Activated T-cell treated with anti-CD3 and anti-CD28 coated beads, Interleukin-2, amount 50 U/mL, for 48 hours (primary cell): ENCODE data around the gene SDR42E2.
"Not testable (repeated sequence)": the region's sequence is repeated elsewhere in the genome, so short reads cannot be mapped to it uniquely, and the experiment has no call there.

Experiments used
- DNase-seq, 2 experiments: peaks; one replicate each; pipeline ENCODE4 v3.0.0-alpha.2; 2020

SDR42E2 gene

DNA sequence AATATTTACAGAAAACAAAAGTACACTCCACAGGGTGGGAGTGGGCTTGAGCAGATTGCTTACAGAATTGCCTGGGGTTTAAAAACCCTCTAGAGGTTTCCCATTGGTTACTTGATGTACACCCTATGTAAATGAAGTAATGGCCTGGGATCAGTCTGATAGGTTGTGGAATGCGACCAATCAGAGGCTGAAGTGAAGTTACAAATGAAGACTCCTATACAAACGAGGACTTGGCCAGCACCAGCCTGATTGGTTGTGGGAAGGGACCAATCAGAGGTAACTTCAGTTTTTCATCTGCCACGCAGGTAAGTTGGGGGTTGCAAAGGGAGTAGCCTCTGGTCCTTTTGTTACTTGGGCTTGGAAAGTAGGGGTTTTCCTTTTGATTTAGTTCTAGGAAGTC lies 52.6 kb downstream of the SDR42E2 start:
- DNase-seq = no peak

DNA sequence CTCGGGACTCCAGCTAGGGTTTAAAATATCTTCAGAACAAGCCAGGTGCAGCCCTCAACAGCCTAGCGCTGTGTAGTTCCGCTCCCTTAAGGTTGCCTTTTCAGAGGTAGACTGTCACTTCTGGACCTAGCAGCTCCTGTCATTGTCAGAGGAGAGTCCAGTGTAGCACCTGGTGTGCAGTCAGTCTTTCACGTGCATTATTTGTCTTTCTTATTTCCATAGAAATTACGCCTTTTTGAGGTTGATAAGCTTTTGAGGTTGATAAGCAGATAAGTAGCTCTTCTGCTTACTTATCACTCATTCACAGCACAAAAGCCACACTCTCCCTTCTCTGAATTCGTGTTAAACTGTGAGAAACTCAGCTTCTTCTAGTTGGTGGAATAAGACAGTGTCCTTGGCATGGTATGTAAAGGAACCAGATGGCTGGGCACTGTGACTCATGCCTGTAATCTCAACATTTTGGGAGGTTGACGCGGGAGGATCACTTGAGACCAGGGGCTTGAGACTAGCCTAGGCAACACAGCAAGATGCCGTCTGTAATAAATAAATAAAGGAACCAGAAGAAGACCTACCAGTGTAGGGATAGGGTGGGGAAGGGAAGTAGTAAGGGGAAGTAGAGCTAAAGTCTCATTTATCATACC lies 54.0 kb downstream of the SDR42E2 start:
- no peak for DNase-seq

DNA sequence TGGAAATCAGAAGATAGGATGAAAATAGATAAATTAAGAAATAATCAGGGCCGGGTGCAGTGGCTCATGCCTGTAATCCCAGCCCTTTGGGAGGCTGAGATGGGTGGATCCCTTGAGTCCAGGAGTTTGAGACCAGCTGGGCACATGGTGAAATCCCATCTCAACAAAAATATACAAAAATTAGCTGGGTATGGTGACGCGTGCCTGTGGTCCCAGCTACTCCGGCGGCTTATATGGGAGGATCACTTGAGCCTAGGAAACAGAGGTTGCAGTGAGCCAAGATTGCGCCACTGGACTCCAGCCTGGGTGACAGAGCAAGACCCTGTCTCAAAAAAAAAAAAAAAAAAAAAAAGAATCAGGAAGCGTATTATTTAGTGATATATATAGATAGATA lies 54.5 kb downstream of the SDR42E2 start:
- DNase-seq = not testable (repeated sequence)

DNA sequence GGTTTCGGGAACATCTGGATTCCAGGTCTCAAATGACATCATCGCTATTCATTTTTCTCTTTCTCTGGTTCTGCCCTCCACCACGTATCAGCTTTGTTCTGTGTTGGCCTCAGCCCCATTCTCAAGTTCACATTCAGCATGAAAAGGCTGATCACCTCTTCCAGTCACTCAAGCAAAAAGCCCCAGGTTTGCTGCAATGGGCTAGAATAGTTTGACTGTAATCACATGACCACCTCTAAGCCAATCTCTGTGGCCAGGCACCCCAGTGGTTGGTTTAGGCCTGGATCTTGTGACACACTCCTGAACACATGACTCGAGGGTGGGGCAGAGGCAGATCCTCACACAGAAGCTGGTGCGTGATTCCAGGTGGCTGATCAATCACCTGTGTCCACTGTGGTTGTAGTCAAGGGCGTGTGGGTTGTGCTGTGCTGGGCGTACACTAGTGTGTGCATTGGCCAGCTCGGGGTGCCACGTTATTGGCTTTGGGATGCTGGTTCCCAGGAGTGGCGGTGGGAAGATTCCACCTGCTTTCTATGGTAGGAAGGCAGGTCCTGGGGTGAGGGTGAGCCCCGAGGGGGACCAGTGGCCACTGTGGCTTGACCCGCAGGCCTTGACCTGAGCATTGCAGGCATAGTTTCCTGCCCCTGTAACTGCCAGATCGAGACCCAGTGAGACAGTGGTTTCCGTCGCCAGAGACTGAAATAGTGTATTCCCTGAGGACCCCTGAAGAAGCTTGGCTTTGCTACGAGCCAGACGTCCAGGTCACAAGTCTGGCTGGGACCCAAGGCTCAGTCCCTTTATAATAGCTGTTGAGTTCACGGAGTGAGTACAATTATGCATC lies 55.8 kb downstream of the SDR42E2 start:
- peak; percentile 36 to 52 for DNase-seq

DNA sequence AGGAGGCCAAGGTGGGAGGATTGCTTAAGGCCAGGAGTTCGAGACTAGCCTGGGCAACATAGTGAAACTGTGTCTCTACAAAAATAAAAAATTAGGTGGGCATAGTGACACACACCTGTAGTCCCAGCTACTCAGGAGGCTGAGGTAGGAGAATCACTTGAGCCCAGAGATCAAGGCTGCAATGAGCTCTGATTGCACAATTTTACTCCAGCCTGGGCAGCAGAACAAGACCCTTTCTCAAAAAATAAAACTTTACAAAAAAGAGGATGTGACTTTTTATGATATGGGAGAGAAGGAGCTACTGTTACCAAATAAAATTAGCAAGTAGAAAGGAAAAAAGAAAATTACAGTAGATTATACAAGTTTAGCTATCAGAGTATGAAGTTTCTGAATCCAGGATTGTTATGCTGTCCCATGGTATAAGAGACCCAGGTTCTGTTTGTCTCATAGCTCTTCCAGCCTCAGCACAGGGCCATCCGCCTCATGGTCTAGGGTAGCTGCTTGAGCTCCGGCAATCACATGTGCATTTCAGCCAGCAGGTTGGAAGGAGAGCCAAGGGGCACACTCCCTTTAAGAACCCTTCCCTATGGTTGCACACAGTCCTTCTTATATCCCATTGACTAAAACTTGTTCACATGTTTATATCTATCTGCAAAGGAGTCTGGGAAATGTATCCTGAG lies 57.2 kb downstream of the SDR42E2 start:
- no peak for DNase-seq

DNA sequence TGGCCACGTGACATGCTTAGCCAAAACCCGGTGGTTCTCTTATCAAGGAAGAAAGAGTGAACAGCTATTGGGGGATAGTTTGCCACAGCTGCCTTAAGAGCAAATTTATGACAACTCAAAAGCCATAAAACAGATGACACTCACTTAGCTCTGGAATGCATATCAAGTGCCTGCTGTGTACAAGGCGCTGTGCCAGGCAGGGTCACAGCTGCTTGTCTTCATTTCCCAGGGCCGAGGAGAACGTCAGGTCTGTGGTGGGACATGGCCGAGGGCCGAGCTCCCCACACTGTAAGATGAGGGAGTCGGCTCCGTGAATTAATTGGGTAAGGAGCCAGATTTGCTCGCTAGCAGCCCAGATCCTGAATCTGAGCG lies 57.7 kb downstream of the SDR42E2 start:
- no peak for DNase-seq

DNA sequence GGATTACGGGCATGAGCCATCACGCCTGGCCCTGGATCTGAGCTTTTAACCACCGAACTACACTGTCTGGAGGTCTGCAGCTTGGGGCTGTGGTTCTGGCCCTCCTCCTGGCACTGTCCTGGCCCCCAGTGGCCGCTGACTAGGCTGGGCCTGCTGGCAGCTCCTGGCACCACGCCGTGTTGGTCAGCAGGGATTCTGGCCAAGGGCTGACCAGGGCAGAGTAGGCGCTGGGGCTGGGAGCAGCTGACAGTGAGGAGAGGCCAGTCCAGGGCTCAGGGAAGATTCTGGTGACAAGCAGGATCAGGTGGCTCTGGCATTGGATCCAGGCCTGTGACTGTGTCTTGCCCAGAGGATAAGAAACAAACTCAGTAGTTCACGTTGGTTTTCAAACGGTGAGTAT lies 58.4 kb downstream of the SDR42E2 start:
- DNase-seq = no peak

DNA sequence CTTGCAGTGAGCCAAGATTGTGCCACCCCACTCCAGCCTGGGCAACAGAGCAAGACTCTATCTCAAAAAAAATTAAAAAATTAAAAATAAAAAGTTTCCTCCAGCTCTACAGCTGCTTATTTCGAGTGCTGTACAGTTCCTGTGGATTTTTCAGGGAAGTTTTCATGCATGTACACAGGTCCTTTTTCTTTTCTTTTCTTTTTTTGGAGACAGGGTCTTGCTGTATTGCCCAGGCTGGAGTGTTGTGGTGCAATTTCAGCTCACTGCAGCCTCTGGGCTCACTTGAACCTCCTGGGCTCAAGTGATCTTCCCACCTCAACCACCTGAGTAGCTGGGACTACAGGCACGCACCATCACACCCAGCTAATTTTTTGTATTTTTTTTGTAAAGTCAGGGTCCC lies 59.7 kb downstream of the SDR42E2 start:
- DNase-seq = no peak

DNA sequence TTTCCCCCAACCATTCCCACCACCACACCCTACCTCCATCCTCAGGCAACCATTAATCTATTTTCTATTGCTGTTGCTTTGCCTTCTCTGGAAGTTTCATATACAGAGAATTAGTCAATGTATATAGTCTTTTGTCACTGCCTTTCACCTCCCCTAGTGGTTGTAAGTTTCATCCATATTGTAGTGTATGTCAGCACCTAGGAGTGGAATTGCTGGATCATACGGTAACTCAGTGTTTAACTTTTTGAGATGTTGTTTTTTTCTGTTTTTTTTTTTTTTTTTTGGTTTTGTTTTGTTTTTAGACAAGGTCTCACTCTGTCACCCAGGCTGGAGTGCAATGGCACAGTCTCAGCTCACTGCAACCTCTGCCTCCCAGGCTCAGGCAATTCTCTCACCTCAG lies 60.7 kb downstream of the SDR42E2 start:
- no peak for DNase-seq

DNA sequence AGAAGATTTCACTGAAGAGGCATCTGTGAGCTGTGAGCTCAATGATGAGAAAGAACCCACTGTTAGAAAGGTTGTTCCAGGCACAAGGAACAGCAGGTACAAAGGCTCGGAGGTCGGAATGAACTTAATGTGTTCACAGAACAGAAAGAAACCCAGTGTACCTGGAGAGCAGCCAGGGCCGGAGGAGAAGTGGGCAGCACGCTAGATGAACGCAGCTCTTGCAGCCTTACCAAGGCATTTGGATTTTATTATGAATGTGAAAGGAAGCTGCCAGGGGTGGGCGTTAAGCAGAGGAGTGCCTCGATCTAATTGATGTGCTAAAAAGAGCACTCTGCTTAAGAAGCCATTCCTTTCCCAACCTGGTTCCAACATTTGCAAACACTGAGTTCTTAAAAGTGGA lies 62.8 kb downstream of the SDR42E2 start:
- no peak for DNase-seq

DNA sequence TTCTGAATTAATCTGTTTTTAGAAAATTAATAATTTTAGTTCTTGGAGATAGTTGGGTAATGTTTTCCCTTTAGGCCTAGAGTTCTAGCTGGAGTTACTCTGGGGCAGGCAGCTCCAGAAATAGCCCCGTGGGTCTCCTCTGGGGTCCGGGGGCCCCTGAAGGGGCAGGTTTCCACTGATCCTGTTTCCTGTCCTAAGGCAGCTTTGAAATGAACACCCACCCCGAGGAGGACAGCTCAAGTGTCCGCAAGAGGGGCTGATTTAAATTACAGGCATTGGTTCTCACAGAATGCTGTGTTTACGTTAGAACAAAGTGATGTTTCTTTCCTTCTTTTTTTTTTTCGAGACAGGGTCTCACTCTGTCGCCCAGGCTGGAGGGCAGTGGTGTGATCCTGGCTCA lies 67.6 kb downstream of the SDR42E2 start:
- DNase-seq = no peak

DNA sequence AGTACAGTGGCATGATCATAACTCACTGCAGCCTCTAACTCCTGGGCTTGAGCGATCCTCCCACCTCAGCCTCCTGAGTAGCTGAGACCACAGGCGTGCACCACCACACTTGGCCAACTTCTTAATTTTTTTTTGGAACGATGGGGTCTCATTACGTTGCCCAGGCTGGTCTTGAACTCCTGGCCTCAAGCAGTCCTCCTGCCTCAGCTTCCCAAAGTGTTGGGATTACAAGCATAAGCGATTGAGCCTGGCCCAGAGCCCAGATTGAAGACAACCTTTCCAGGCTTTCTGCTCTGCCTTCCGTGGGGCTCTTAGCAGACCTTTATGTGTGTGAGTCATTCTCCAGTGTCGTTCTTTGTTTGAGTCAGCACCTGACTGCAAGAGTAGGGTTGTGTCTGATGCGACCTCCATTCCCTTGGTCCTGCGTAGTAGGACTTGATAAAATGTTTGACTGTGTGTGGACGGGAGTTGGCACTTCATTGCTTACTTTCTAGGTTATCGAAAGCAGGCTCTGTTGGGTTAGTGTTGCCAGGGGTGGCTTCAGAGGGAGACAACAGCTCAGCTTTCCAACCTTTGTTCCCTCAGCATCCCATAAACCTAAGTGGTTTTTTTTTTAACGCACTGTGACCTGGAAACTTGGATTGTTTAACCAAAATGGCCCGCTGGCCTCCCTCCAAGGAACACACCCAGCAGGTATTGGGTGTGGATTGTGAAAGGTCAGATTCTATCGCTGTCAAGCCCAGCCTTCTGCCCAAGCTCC lies 70.2 kb downstream of the SDR42E2 start:
- peak; percentile 46 to 53 for DNase-seq

DNA sequence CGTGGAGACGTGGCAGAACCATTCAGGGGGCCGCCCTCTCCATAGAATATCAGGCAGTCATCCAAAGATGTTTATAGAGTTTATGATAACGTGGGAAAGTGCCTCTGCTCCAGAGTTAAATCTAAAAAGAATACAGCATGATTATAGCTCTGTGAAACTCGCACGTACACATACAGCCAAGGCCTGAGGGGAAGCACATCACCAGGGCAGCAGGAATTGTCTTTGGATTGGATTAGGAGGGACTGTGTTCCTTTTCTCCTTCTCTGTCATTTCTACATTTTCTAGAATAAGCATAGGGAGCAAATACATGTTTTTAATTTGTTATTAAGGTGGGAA lies 70.7 kb downstream of the SDR42E2 start:
- no peak for DNase-seq

DNA sequence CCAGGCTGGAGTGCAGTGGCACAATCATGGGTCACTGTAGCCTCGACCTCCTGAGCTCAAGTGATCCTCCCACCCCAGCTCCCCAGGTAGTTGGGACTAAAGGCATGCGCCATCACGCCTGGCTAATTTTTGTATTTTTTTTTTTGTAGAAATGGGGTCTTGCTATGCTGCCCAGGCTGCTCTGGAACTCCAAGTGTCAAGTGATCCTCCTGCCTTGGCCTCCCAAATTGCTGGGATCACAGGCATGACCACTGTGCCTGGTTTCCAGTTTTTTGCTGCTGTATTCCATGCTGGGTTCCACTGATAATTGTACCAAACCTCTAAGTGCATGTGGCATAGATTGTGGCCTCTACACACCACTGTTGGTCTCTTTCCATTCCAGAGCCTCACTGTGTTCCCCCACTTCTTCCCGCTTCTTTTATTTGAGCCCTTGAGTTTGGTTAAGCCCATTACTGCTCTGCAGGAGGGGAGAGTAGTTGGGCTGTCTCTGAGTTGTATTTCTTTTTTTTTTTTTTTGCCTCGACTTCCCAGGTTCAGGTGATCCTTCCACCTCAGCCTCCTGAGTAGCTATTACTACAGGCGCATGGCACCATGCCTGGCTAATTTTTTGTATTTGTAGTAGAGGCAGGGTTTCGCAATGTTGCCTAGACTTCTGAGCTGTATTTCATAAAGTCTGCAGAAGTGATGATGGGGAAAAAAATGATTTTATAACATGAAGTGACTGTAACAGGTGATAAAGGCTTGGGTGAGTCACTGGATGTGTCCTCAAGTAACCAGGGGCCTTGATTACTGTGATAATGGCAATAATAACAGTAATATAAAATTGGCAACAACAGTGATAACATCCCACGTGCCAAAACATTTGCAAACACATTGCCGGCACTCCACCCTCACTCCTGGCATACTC lies 73.8 kb downstream of the SDR42E2 start:
- no peak for DNase-seq

DNA sequence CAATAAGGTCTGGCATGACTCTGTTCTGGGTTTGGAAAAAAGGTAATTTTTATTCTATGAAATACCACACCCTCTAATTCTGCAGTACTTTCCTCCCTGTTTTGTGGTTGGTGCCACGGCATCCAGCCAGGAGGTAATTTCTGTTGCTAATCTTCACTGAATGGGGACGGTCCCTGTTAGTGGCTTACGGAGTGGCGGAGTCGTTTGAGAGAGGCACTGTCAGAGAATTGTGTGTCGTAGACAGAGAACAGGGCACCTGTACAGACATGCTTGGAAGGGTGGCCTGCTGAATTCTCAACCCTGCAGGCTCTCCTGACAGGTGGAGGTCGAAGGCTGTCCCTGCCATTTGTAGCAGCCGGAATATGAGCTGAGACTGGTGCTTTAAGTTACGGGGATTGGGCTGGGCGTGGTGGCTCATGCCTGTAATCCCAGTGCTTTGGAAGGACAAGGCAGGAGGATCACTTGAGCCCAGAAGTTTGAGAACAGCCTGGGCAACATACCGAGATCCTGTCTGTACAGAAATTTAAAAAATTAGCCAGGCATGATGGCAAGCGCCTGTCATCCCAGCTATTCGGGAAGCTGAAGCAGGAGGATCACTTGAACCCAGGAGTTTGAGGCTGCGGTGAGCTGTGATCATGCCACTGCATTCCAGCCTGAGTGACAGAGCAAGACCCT lies 77.0 kb downstream of the SDR42E2 start:
- no peak for DNase-seq

DNA sequence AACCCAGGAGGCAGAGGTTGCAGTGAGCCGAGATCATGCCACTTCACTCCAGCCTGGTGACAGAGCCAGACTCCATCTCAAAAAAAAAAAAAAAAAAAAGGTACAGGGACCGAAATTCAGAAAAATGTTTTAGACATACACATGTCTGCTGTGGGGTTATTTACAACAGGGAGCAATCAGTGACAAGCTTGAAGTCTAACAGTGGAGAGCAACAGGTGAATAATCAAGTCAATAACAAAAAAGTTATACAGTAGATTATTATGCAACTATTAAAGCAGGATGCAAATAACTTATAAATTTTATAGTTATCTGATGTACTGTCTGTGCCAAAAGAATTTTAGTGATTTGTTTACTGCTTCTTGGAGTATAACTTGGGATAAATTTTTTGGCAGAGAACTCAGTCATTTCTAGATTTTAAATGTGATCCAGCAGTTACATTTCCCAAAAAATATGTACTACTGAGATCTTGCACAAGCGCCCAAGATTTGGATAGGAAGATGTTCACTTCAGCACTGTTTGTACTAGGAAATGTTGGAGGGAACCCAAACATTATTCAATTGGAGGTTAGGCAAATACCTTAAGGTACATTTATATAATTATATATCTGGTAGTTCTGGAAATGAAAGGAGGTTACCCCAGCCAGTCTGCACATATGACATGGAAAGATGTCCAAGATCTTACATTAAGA lies 77.9 kb downstream of the SDR42E2 start:
- no peak for DNase-seq
